Erythroblast (primary cell): Measurements from ENCODE around the gene TMC6.

Source experiments
- DNase-seq, 2 experiments: peaks; one replicate each; lab custom pipeline; 2025; lab: John Stamatoyannopoulos, UW
- GATA1 ChIP-seq: IDR thresholded peaks from 2 replicates; pipeline ENCODE4 v1.6.1; 2011; ENCODE audit warnings: low read depth, mild to moderate bottlenecking, control low read depth, low read length, moderate library complexity
- POLR2A ChIP-seq: IDR thresholded peaks from 2 replicates; pipeline ENCODE4 v1.6.1; 2011; ENCODE audit warnings: mild to moderate bottlenecking, low read length

The TMC6 gene

GRCh38 chr17:78127239-78127887 lies 1.2 kb downstream of the TMC6 start:
- TF ChIP-seq POLR2A (peak; percentile 40), GATA1 (no peak)
- DNase-seq = peak; percentile 60 to 66

- no peak for TF ChIP-seq POLR2A
- no peak for TF ChIP-seq GATA1
- DNase-seq = no peak
Measured at GRCh38 chr17:78126895-78127238, 1.7 kb downstream of the TMC6 start.

- TF ChIP-seq POLR2A (no peak), GATA1 (no peak)
- DNase-seq = no peak
Measured at GRCh38 chr17:78125976-78126894, 2.3 kb downstream of the TMC6 start.

GRCh38 chr17:78125138-78125913 lies 3.2 kb downstream of the TMC6 start:
- TF ChIP-seq POLR2A = no peak
- TF ChIP-seq GATA1 = no peak
- no peak for DNase-seq

GRCh38 chr17:78124836-78125137 lies 3.8 kb downstream of the TMC6 start:
- DNase-seq = no peak
- TF ChIP-seq POLR2A (no peak), GATA1 (no peak)

- TF ChIP-seq POLR2A = no peak
- TF ChIP-seq GATA1 = no peak
- DNase-seq = peak; percentile 60 to 61
Measured at GRCh38 chr17:78124081-78124835, 4.3 kb downstream of the TMC6 start.

GRCh38 chr17:78123258-78123929 lies 5.2 kb downstream of the TMC6 start:
- TF ChIP-seq GATA1 = no peak
- no peak for TF ChIP-seq POLR2A
- DNase-seq = no peak

GRCh38 chr17:78122931-78123249 lies 5.7 kb downstream of the TMC6 start:
- no peak for DNase-seq

GRCh38 chr17:78122216-78122930 lies 6.2 kb downstream of the TMC6 start:
- TF ChIP-seq POLR2A (no peak), GATA1 (no peak)
- DNase-seq = no peak

More at GRCh38 chr17:78122931-78123249, 5.7 kb downstream of the TMC6 start:
- TF ChIP-seq POLR2A (no peak), GATA1 (no peak)

- DNase-seq = no peak
- no peak for TF ChIP-seq POLR2A
- TF ChIP-seq GATA1 = no peak
Measured at GRCh38 chr17:78121801-78122215, 6.7 kb downstream of the TMC6 start.

- no peak for DNase-seq
- TF ChIP-seq POLR2A = no peak
- TF ChIP-seq GATA1 = no peak
Measured at GRCh38 chr17:78120971-78121800, 7.4 kb downstream of the TMC6 start.

- TF ChIP-seq POLR2A = no peak
- TF ChIP-seq GATA1 = no peak
- no peak for DNase-seq
Measured at GRCh38 chr17:78120537-78120936, 8.0 kb downstream of the TMC6 start.
